Endodermal cell (in vitro differentiated cells): ENCODE data around the gene ACOX3. TPM values are rescaled to one million over a fixed set of nuclear protein-coding genes. Genes with fewer than 3 reads are reported as not detected.

Source experiments
- DNase-seq: peaks from one replicate; pipeline ENCODE4 v3.0.0-alpha.2; 2017
- H3K27ac ChIP-seq: 2 replicates; pipeline ENCODE4 v1.5.1; 2013; ENCODE audit warnings: mild to moderate bottlenecking, low read depth, low read length, moderate library complexity
- H3K27me3 ChIP-seq: 2 replicates; pipeline ENCODE4 v1.6.1; 2013; ENCODE audit warnings: mild to moderate bottlenecking, low read length, moderate library complexity; ENCODE audit not compliant: insufficient read depth, control insufficient read depth, poor library complexity, severe bottlenecking
- H3K36me3 ChIP-seq: 2 replicates; pipeline ENCODE4 v1.7.0; 2013; ENCODE audit warnings: mild to moderate bottlenecking, low read length, moderate library complexity; ENCODE audit not compliant: control insufficient read depth, insufficient read depth
- H3K4me1 ChIP-seq: one replicate; pipeline ENCODE4 v1.7.0; 2013; ENCODE audit warnings: low read length; ENCODE audit not compliant: control insufficient read depth, insufficient read depth
- H3K4me3 ChIP-seq: 2 replicates; pipeline ENCODE4 v1.5.1; 2013; ENCODE audit warnings: mild to moderate bottlenecking, low read length, moderate library complexity
- H3K9ac ChIP-seq: 2 replicates; pipeline ENCODE4 v1.6.1; 2013; ENCODE audit warnings: mild to moderate bottlenecking, low read length, moderate library complexity; ENCODE audit not compliant: poor library complexity, severe bottlenecking; ENCODE audit errors: extremely low read depth
- H3K9me3 ChIP-seq: 2 replicates; pipeline ENCODE4 v1.6.1; 2013; ENCODE audit warnings: mild to moderate bottlenecking, low read length, moderate library complexity; ENCODE audit not compliant: control insufficient read depth
- H3K27ac Mint-ChIP-seq: 2 replicates; pipeline ENCODE4 v1.8.0; 2020; ENCODE audit warnings: mixed read lengths
- H3K27me3 Mint-ChIP-seq: 2 replicates; pipeline ENCODE4 v1.8.0; 2021; ENCODE audit warnings: mild to moderate bottlenecking, mixed read lengths; ENCODE audit not compliant: insufficient read depth
- H3K36me3 Mint-ChIP-seq: 2 replicates; pipeline ENCODE4 v1.8.0; 2020; ENCODE audit warnings: low read depth, mixed read lengths
- H3K4me1 Mint-ChIP-seq: 2 replicates; pipeline ENCODE4 v1.8.0; 2020; ENCODE audit warnings: mixed read lengths
- H3K4me3 Mint-ChIP-seq: 2 replicates; pipeline ENCODE4 v1.8.0; 2020; ENCODE audit warnings: mild to moderate bottlenecking, moderate library complexity, mixed read lengths
- H3K9me3 Mint-ChIP-seq: 2 replicates; pipeline ENCODE4 v1.8.0; 2020; ENCODE audit warnings: mild to moderate bottlenecking, mixed read lengths
- WGBS, 2 experiments: methylation state at CpG; one replicate each; pipeline versions ENCODE4 v1.1.5 to v1.1.7; 2013; ENCODE audit warnings: missing lambda C conversion rate in 2 of 2, mixed read lengths in 1 of 2; ENCODE audit not compliant: insufficient coverage in 1 of 2, insufficient read length in 1 of 2; 5-methylcytosine and 5-hydroxymethylcytosine counted together
- total RNA-seq, 2 donors: library from RNA; stranded (reverse); fragmentation: NEBNext Ultra II Directional in 1 of 2; extraction: Animal tissue kit (Norgen Biotek cat#: 25700) in 1 of 2; gene quantifications; 2 replicates in 1 of 2; 3 replicates in 1 of 2; pipeline ENCODE4 v1.2.1, GENCODE V29; 2021
- TF ChIP-seq, protein P1 (sequence below): fragments of 200-600 bp; sonication (generic); conservative IDR thresholded peaks from 2 replicates; pipeline ENCODE4 v1.5.0; 2021; ENCODE audit warnings: antibody characterized with exemption, mild to moderate bottlenecking

ACOX3 gene
- total RNA-seq, 2 donors from 2014 or later, result 55.1 to 146 TPM

DNA sequence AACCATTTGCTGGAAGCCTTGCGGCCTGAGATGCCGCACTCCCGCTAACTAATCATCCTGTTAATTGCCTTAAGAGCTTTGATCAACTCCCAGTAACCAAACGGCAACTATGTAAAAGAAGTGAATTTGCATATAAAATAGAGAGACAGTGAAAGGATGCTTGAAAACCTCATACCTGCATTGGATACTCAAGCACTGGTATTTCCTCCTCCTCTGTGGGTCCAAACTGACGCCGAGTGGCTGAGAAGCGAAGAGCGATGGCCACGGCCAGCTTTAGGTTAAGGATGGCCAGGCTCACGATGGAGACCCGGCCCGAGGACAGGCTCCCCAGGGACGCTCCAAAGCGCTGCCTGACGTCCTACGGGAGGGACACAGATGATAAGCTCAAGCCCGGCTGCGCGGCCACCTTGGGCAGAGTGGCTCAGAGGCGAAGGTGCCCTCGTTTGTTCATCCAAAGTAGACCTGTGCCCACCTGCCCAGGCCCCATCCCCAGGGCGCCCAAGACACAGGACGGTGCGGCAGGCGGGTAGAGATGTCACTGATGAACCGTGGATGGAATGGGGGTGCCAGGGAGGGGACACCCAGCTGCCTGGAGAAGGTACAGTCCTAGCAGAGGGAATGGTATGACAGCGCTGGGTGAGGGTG, 43.6 kb downstream of the ACOX3 start:
- Mint-ChIP-seq H3K36me3 (peaks cover 52% of the 10 kb centered on the region), H3K27ac (no peak overlapping the region), H3K27me3 (no peaks in the 10 kb centered on the region), H3K4me3 (no peak overlapping the region), H3K9me3 (no peaks in the 10 kb centered on the region), H3K4me1 (no peaks in the 10 kb centered on the region)
- Histone ChIP-seq H3K27ac (no peak overlapping the region), H3K9ac (no peak overlapping the region), H3K4me1 (no peaks in the 10 kb centered on the region), H3K36me3 (peaks cover 82% of the 10 kb centered on the region), H3K27me3 (no peaks in the 10 kb centered on the region), H3K9me3 (no peaks in the 10 kb centered on the region), H3K4me3 (no peak overlapping the region)
- WGBS, 2 experiments, result 91 to 96% methylated on average over 8 to 27 of the region's 27 CpGs
- no peak for DNase-seq
- TF ChIP-seq, protein P1, sequence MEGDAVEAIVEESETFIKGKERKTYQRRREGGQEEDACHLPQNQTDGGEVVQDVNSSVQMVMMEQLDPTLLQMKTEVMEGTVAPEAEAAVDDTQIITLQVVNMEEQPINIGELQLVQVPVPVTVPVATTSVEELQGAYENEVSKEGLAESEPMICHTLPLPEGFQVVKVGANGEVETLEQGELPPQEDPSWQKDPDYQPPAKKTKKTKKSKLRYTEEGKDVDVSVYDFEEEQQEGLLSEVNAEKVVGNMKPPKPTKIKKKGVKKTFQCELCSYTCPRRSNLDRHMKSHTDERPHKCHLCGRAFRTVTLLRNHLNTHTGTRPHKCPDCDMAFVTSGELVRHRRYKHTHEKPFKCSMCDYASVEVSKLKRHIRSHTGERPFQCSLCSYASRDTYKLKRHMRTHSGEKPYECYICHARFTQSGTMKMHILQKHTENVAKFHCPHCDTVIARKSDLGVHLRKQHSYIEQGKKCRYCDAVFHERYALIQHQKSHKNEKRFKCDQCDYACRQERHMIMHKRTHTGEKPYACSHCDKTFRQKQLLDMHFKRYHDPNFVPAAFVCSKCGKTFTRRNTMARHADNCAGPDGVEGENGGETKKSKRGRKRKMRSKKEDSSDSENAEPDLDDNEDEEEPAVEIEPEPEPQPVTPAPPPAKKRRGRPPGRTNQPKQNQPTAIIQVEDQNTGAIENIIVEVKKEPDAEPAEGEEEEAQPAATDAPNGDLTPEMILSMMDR, result no peak

DNA sequence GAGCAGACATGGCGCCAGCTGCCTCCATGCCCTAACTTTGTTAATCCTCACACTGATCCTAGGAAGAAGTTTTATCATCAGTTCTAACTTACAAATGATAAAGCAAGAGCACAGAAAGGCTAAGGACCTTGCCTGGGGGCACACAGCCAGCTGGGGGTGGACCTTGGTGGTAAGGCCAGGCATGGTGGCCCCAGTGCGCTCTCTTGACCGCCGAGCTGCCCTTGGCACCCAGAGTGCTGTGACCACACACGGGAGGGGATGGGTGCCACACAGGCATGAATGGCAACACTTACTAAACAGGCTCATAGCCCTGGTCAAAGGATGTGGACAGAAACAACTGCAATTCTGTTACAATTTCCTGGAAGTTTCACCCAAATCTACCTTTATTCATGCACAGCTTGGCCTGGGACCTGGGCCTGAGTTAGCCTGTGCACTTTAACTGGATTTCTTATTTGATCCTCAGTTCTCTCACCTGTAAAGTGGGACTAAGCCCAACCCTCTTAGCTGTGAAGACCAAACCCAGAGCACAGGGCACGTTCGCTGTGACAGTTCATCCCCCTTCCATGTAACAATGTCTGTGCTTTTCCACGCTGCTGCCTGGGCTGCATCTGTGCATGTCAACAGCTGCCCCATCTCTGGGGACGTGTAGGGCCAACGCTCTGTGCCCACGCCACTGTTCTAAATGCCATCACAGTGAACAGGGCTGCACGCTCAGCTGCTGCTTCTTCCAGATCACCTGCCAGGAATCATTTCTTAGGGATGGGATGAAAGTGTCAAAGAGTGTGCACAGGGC, 44.8 kb downstream of the ACOX3 start:
- no peaks in the 10 kb centered on the region for H3K4me1 ChIP-seq
- Mint-ChIP-seq H3K9me3 (no peaks in the 10 kb centered on the region), H3K27me3 (no peaks in the 10 kb centered on the region), H3K27ac (no peak overlapping the region), H3K4me1 (no peaks in the 10 kb centered on the region), H3K4me3 (no peak overlapping the region), H3K36me3 (peaks cover 52% of the 10 kb centered on the region)
- 95 to 96% methylated on average over 10 to 12 of the region's 12 CpGs for WGBS, 2 experiments
- no peak overlapping the region for H3K27ac ChIP-seq
- no peak for DNase-seq
- TF ChIP-seq, protein P1, result no peak
- H3K27me3 ChIP-seq, result no peaks in the 10 kb centered on the region
- no peak overlapping the region for H3K4me3 ChIP-seq
- no peak overlapping the region for H3K9ac ChIP-seq
- no peaks in the 10 kb centered on the region for H3K9me3 ChIP-seq
- H3K36me3 ChIP-seq, result peaks cover 83% of the 10 kb centered on the region

DNA sequence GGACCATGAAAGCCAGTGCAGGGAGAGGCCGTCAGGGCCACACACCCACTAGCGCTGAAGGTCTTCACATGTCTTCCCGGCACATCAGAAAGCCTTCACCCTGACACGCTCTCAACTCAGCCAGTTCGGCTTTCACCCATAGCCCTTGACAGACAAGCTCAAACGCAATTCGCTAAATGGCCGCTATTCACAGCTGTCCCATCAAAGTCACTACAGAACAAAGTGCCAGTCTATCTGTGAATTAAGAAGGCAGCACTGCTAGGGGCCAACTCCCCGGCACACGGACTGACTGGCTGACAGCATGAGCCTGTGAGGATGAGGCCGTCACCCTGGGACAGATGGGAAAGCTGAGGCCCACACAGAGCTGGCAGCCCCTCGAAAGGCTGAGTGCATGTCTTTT, 45.7 kb downstream of the ACOX3 start:
- Histone ChIP-seq H3K27me3 (no peaks in the 10 kb centered on the region), H3K4me3 (no peak overlapping the region), H3K27ac (peak overlapping the region; percentile 84), H3K36me3 (peaks cover 86% of the 10 kb centered on the region), H3K9me3 (no peaks in the 10 kb centered on the region), H3K9ac (no peak overlapping the region), H3K4me1 (no peaks in the 10 kb centered on the region)
- Mint-ChIP-seq H3K36me3 (peaks cover 54% of the 10 kb centered on the region), H3K4me3 (no peak overlapping the region), H3K9me3 (no peaks in the 10 kb centered on the region), H3K27ac (no peak overlapping the region), H3K27me3 (no peaks in the 10 kb centered on the region), H3K4me1 (no peaks in the 10 kb centered on the region)
- WGBS, 2 experiments, result 94 to 96% methylated on average over 11 to 12 of the region's 12 CpGs
- TF ChIP-seq, protein P1, result no peak
- DNase-seq, result no peak
